Panc1 (cell line): ENCODE measurements around the gene TMEM151B. TPM values are rescaled to one million over a fixed set of nuclear protein-coding genes. Genes with fewer than 3 reads are reported as not detected.

Experiments
- ATAC-seq: fragments of 200-7000 bp; cut with Tn5 transposase; 2 replicates; pipeline ENCODE4 v1.9.1; 2020; ENCODE audit warnings: mild to moderate bottlenecking, moderate library complexity
- BruUV-seq: library from RNA; stranded (reverse); fragments of 400-500 nt; replicated peaks from 2 replicates; lab custom pipeline; 2021; lab: Mats Ljungman, UMichigan
- CTCF ChIA-PET: fragments of 300-600 bp; sonication (Branson Sonifier 250); formaldehyde crosslinking; loops from one replicate; lab custom pipeline; 2022; ENCODE audit warnings: antibody characterized with exemption; lab: Charles Lee
- POLR2A ChIA-PET: fragments of 300-600 bp; sonication (Branson Sonifier 250); formaldehyde crosslinking; loops from one replicate; lab custom pipeline; 2022; ENCODE audit warnings: antibody characterized with exemption; lab: Charles Lee
- DNase-seq: peaks from one replicate; pipeline ENCODE4 v3.0.0-alpha.2; 2010; ENCODE audit warnings: low read depth, low spot score
- H3K27ac ChIP-seq: 2 replicates; pipeline ENCODE4 v1.5.1; 2011; ENCODE audit warnings: mild to moderate bottlenecking, low read length, inconsistent platforms
- H3K27me3 ChIP-seq: fragments of 200-500 bp; sonication (Bioruptor generic); 2 replicates; pipeline ENCODE4 v1.6.0; 2014; ENCODE audit warnings: low read length, inconsistent platforms; ENCODE audit not compliant: control insufficient read depth, insufficient read depth
- H3K36me3 ChIP-seq: fragments of 200-500 bp; sonication (Bioruptor generic); 2 replicates; pipeline ENCODE4 v1.5.1; 2014; ENCODE audit warnings: inconsistent platforms, mild to moderate bottlenecking, low read length, moderate library complexity; ENCODE audit not compliant: control insufficient read depth, insufficient read depth
- H3K4me1 ChIP-seq: 2 replicates; pipeline ENCODE4 v1.5.1; 2011; ENCODE audit warnings: inconsistent platforms, mild to moderate bottlenecking, low read length, moderate library complexity; ENCODE audit not compliant: control insufficient read depth, insufficient read depth
- H3K4me3 ChIP-seq, 2 experiments: 2 replicates each; pipeline ENCODE4 v1.5.1; 2011 to 2012; ENCODE audit warnings: low read depth in 2 of 2, low read length in 2 of 2, mild to moderate bottlenecking in 2 of 2, inconsistent platforms in 1 of 2, moderate library complexity in 1 of 2
- H3K9me3 ChIP-seq: fragments of 200-500 bp; sonication (Bioruptor generic); 2 replicates; pipeline ENCODE4 v1.5.1; 2014; ENCODE audit warnings: low read depth, mild to moderate bottlenecking, inconsistent platforms, low read length, moderate library complexity; ENCODE audit not compliant: control insufficient read depth, insufficient read depth
- CTCF ChIP-seq: fragments of 450-650 bp; IDR thresholded peaks from 2 replicates; pipeline ENCODE4 v1.5.1; 2017; ENCODE audit warnings: mild to moderate bottlenecking
- POLR2AphosphoS5 ChIP-seq: IDR thresholded peaks from 2 replicates; pipeline ENCODE4 v1.6.1; 2012; ENCODE audit warnings: mild to moderate bottlenecking, low read depth, low read length, moderate library complexity
- REST ChIP-seq, 2 experiments: IDR thresholded peaks; 2 replicates each; pipeline ENCODE4 v1.6.1; 2011 to 2012; ENCODE audit warnings: low read depth in 2 of 2, control low read depth in 1 of 2, low read length in 1 of 2, mild to moderate bottlenecking in 1 of 2, moderate library complexity in 1 of 2; ENCODE audit not compliant: insufficient read depth in 1 of 2
- SIN3A ChIP-seq: IDR thresholded peaks from 2 replicates; pipeline ENCODE4 v1.6.1; 2012; ENCODE audit warnings: low read depth, mild to moderate bottlenecking, low read length, moderate library complexity, borderline replicate concordance; ENCODE audit not compliant: insufficient read depth
- TCF7L2 ChIP-seq: IDR thresholded peaks from 2 replicates; pipeline ENCODE4 v1.6.1; 2011; ENCODE audit warnings: mild to moderate bottlenecking, low read depth, low read length, inconsistent platforms
- in situ Hi-C: cut with HindIII; loops from 2 replicates; pipeline ENCODE4 v1.10.0; 2016; ENCODE audit warnings: low sequenced_read_pairs, low pct_unique_long_range_greater_than_20kb
- intact Hi-C: fragments of 100-400 bp; cut with micrococcal nuclease; formaldehyde crosslinking; loops from one replicate; pipeline ENCODE4 v1.10.0; 2022; ENCODE audit not compliant: unreplicated experiment
- total RNA-seq: library from RNA; stranded (reverse); gene quantifications from one replicate; pipeline ENCODE4 v1.2.1, GENCODE V29; 2021; ENCODE audit not compliant: unreplicated experiment

The TMEM151B gene
- total RNA-seq, 1 experiment from 2014 or later = 0.18 TPM

GRCh38 chr6:44267252-44267651 is 3.0 kb upstream of the TMEM151B start:
- Histone ChIP-seq H3K9me3 (no peaks in the 10 kb centered on the region), H3K36me3 (no peaks in the 10 kb centered on the region; the same call in none of the 2 replicates), H3K27ac (no peak overlapping the region), H3K27me3 (peaks cover 16% of the 10 kb centered on the region), H3K4me1 (peaks cover 18% of the 10 kb centered on the region), H3K4me3 (no peak overlapping the region)
- TF ChIP-seq POLR2AphosphoS5 (no peak), REST (IDR thresholded peaks at IDR 0.05; ENCODE audit: insufficient read depth in 1 of 2, low read depth in 2 of 2, low read length in 1 of 2) (no peak), TCF7L2 (no peak), CTCF (no peak), SIN3A (no peak)
- intact Hi-C loops (no loop called here), in situ Hi-C loops (no loop called here)
- ATAC-seq = no peak
- DNase-seq = no peak
- CTCF ChIA-PET = no interaction called here
- no TSS peak for BruUV-seq
- POLR2A ChIA-PET = no interaction called here

- POLR2A ChIA-PET = interaction anchor here (0.7 kb wide), 1 partner anchor 190 kb away, joined by 6 read pairs; no protein-coding TSS in a partner anchor
- no TSS peak for BruUV-seq
- no peak overlapping the region for H3K4me3 ChIP-seq
- peaks cover 16% of the 10 kb centered on the region for H3K27me3 ChIP-seq
- H3K9me3 ChIP-seq = no peaks in the 10 kb centered on the region
- TF ChIP-seq TCF7L2 = no peak
- TF ChIP-seq POLR2AphosphoS5 = no peak
- TF ChIP-seq CTCF = peak; percentile 98
- 0 out of 4 replicates have a peak, but pooled peaks of 1 of the 2 experiments have one; percentile 15 for TF ChIP-seq REST (IDR thresholded peaks at IDR 0.05; ENCODE audit: insufficient read depth in 1 of 2, low read depth in 2 of 2, low read length in 1 of 2)
- TF ChIP-seq SIN3A = no peak
- CTCF ChIA-PET = interaction anchor here (0.5 to 2.0 kb wide), 14 partner anchors 9 to 562 kb away, joined by 3 to 18 read pairs (median 4); partner anchors contain the start of genes AARS2 and CDC5L
- H3K27ac ChIP-seq = no peak overlapping the region
- H3K4me1 ChIP-seq = peaks cover 10% of the 10 kb centered on the region
- intact Hi-C loops (loop anchor here (1.0 to 2.0 kb wide), 2 partner anchors 37 to 70 kb away; no protein-coding TSS in a partner anchor), in situ Hi-C loops (no loop called here)
- DNase-seq (no peak), ATAC-seq (peak; percentile 34; the same call in 1 of the 2 replicates)
- H3K36me3 ChIP-seq = no peaks in the 10 kb centered on the region; the same call in 1 of the 2 replicates
Measured at GRCh38 chr6:44268095-44268628, 2.1 kb upstream of the TMEM151B start.
